B cell (primary cell): Measurements from ENCODE around the gene CUBN.

Source experiments
- CTCF ChIP-seq: fragments of 200-600 bp; IDR thresholded peaks from one replicate; pipeline ENCODE4 v1.8.0; 2022; ENCODE audit warnings: antibody characterized with exemption, mild to moderate bottlenecking
- EZH2 ChIP-seq: IDR thresholded peaks from 2 replicates; pipeline ENCODE4 v1.6.1; 2012; ENCODE audit warnings: borderline replicate concordance, low read depth, mild to moderate bottlenecking, moderate library complexity, low read length; ENCODE audit not compliant: insufficient read depth, poor library complexity, severe bottlenecking

- TF ChIP-seq CTCF = no peak
- no peak for TF ChIP-seq EZH2
These were observed 55.7 kb downstream of the CUBN start for GRCh38 chr10:17073725-17074540.
